Measurements from ENCODE around the gene GALNT9.

DNA sequence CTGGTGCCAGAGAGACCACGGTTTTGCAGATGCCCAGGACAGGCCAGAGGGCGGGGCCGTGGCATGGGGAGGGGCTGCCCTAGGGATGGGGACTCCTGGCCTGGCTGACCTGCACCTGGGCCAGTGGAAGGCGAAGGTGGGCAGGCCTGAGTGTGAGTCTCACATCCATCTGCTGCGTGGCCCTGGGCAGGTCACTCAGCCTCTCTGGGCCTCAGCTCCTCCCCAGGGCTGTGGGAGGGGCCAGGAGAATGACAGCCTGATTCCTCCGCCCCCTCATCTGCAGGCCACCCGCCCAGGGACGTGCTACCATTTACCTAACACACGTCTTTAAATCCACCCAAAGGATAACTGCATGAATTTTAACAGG lies 90.9 kb downstream of the GALNT9 start:
- no peak for TF ChIP-seq CTCF (IDR thresholded peaks at IDR 0.05; ENCODE audit: low read depth, low read length)
- no peak for TF ChIP-seq EZH2phosphoT487 (IDR thresholded peaks at IDR 0.05; ENCODE audit: low read depth)

Data from OCI-LY3 (cell line).